H1 (cell line): ENCODE measurements around the gene RBMS1. TPM values are rescaled to one million over a fixed set of nuclear protein-coding genes. Genes with fewer than 3 reads are reported as not detected.

Source experiments
- SP4 ChIP-seq: IDR thresholded peaks from 2 replicates; pipeline ENCODE4 v1.6.1; 2012; ENCODE audit warnings: low read length, inconsistent platforms
- polyA plus RNA-seq, 7 experiments: library from polyadenylated mRNA; depleted of rRNA in 3 of 7; stranded (reverse) in 5 of 7; unstranded in 2 of 7; fragments of >200 nt in 5 of 7; fragments of 200-250 nt in 2 of 7; gene quantifications; 1 replicate in 5 of 7; 2 replicates in 1 of 7; 4 replicates in 1 of 7; pipeline versions ENCODE4 v1.2.1 to v1.2.3, GENCODE V29; 2011 to 2013; ENCODE audit warnings: missing spikeins in 2 of 7, mixed read lengths in 2 of 7
- total RNA-seq: library from RNA; stranded (reverse); fragmentation: NEBNext Ultra II Directional; extraction: Animal tissue kit (Norgen Biotek cat#: 25700); gene quantifications from 2 replicates; pipeline ENCODE4 v1.2.1, GENCODE V29; 2021

The RBMS1 gene
- total and polyA plus RNA-seq, 2 of the 8 experiments (the other 6 are each of a cell fraction or from before 2014, with no cell fraction given): 53.7 to 60.0 TPM

DNA sequence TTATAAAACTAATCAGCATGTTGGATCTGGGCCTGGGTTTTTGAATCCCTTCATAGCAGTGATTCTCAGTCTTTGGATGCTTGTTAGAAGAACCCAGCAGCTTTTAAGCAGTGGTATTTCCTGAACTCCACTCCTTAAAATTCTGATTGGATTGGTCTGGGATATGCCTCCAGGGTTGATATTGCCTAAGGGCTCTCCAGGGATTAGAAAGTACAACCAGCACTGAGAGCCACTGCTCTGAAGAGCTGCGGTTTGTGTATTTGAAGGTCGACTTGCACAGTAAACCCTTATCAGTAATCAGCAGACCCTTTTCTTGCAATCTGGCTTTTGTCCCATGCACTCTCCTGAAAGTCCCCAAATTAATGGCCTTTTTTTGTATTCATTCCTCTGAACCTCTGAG, 17.0 kb upstream of the RBMS1 start (continued):
- TF ChIP-seq SP4: no peak
